DMS153 (cell line): ENCODE results near the gene SEC61A2.

Experiments
- DNase-seq: peaks from one replicate; lab custom pipeline; 2025; lab: John Stamatoyannopoulos, UW

SEC61A2 gene

DNA sequence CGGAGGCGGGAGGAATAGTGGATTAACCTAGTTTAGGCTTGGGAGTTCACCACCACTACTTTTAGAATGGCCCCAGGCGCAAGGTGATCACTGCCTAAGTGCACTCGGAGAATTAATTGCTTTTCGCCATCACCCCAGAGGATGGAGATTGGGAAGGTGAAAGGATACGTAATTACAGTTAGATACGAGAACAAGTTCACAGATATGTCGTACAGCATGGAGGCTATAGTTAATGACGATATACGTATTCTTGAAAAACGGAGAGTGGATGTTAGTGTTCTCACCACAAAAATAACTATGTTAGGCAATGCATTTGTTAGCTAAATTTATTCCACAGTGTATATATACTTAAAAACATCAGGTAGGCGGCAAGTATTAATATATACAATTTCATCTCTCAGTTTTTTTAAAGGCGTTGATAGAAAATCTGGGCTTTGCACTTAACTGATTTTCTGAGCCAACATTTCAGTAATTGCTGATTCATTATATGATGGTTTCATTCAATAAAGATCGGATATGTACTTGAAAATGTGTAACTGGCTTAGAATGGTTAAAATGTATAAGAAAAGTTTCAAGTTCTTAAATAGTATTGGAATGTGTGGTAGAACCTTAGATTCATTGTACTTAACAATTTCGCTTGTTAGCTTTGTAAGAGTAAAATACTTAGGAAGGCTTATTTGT lies 67.2 kb downstream of the SEC61A2 start:
- no peak for DNase-seq

GRCh38 chr10:12198156-12198555 lies 68.7 kb downstream of the SEC61A2 start:
- no peak for DNase-seq

- DNase-seq: no peak
Measured at GRCh38 chr10:12200850-12201249, 71.4 kb downstream of the SEC61A2 start.

GRCh38 chr10:12201543-12201942 lies 72.1 kb downstream of the SEC61A2 start:
- no peak for DNase-seq

GRCh38 chr10:12202226-12202625 lies 72.7 kb downstream of the SEC61A2 start:
- no peak for DNase-seq

- no peak for DNase-seq
Measured at GRCh38 chr10:12205082-12205481, 75.6 kb downstream of the SEC61A2 start.

- no peak for DNase-seq
Measured at GRCh38 chr10:12207114-12207513, 77.6 kb downstream of the SEC61A2 start.

- no peak for DNase-seq
Measured at GRCh38 chr10:12208460-12208859, 79.0 kb downstream of the SEC61A2 start.

DNA sequence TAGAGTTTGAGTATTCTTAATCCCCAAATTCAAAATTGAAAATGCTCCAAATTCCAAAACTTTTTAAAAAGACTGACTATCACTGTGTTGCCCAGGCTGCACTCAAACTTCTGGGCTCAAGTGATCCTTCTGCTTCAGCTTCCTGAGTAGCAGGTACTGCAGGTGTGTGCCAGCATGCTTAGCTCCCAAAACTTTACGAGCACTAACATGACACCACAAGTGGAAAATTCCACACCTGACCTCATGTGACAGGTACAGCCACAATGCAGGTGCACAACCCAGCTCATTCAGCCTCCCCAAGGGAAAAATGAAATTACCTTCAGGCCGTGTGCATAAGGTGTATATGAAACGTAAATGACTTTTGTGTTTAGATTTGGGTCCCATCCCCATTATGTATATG lies 83.0 kb downstream of the SEC61A2 start:
- DNase-seq: no peak

DNA sequence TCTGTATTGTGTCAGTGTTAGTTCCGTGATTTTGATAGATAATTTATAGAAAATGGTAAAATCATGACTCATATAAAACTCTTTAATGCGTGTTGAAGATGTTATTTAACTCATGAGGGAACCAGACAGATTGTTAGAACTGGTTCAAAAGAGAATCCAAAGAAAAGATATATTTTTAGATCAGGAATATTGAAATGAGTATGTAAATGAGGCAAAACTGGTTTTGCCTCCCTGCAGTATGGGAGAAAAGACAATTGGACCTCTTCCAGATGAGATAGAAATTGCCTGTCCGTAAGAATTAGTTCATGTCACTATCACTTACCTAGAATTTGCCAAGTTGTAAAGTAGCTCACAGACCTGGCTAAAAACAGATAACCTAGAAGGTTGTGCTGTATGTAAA lies 84.1 kb downstream of the SEC61A2 start:
- DNase-seq: no peak

- no peak for DNase-seq
Measured at GRCh38 chr10:12214093-12214492, 84.6 kb downstream of the SEC61A2 start.

- DNase-seq: no peak
Measured at GRCh38 chr10:12214763-12215218, 85.3 kb downstream of the SEC61A2 start.
